Upper lobe of left lung (tissue), 6 donors: ENCODE results near the gene MAML2. TPM values are rescaled to one million over a fixed set of nuclear protein-coding genes. Genes with fewer than 3 reads are reported as not detected.
"Not testable (repeated sequence)": the region's sequence is repeated elsewhere in the genome, so short reads cannot be mapped to it uniquely, and the experiment has no call there.

Source experiments
- ATAC-seq, 2 donors: fragments of 200-7000 bp; cut with Tn5 transposase; one replicate each; pipeline ENCODE4 v1.9.1; 2022; ENCODE audit warnings: mild to moderate bottlenecking in 2 of 2, moderate library complexity in 2 of 2; ENCODE audit not compliant: low FRiP score in 2 of 2
- DNase-seq, 2 donors: peaks; one replicate each; pipeline ENCODE4 v3.0.0-alpha.2; 2019 to 2020
- H3K27ac ChIP-seq, 4 donors: fragments of 200-600 bp; sonication (generic); one replicate each; pipeline ENCODE4 v1.5.1; 2016 to 2019
- H3K27me3 ChIP-seq, 4 donors: fragments of 200-600 bp; sonication (generic); one replicate each; pipeline ENCODE4 v1.5.1; 2017 to 2019
- H3K36me3 ChIP-seq, 4 donors: fragments of 200-600 bp; sonication (generic); one replicate each; pipeline ENCODE4 v1.5.1; 2016 to 2019
- H3K4me1 ChIP-seq, 4 donors: fragments of 200-600 bp; sonication (generic); one replicate each; pipeline ENCODE4 v1.5.1; 2018 to 2019
- H3K4me3 ChIP-seq, 4 donors: fragments of 200-600 bp; sonication (generic); one replicate each; pipeline ENCODE4 v1.5.1; 2017 to 2019; ENCODE audit warnings: mild to moderate bottlenecking in 2 of 4, moderate library complexity in 1 of 4
- H3K9me3 ChIP-seq, 4 donors: fragments of 200-600 bp; sonication (generic); one replicate each; pipeline ENCODE4 v1.5.1; 2018 to 2019
- CTCF ChIP-seq, 6 experiments: fragments of 450-650 bp in 4 of 6; fragments of 200-600 bp in 2 of 6; sonication (generic) in 2 of 6; IDR thresholded peaks; one replicate each; pipeline ENCODE4 v1.5.1; 2016 to 2019; ENCODE audit warnings: antibody characterized with exemption in 6 of 6
- EP300 ChIP-seq, 4 donors: sonication (generic); formaldehyde crosslinking; IDR thresholded peaks; one replicate each; pipeline ENCODE4 v1.5.1; 2017; ENCODE audit warnings: antibody characterized with exemption in 4 of 4, control low read depth in 2 of 4
- POLR2A ChIP-seq, 4 donors: fragments of 450-650 bp; IDR thresholded peaks; one replicate each; pipeline ENCODE4 v1.5.1; 2016 to 2017; ENCODE audit warnings: antibody characterized with exemption in 4 of 4, mild to moderate bottlenecking in 2 of 4
- POLR2AphosphoS5 ChIP-seq, 2 donors: sonication (generic); formaldehyde crosslinking; IDR thresholded peaks; one replicate each; pipeline ENCODE4 v1.5.1; 2017; ENCODE audit warnings: antibody characterized with exemption in 2 of 2
- whole genome bisulfite sequencing, 2 donors: methylation state at CpG; one replicate each; pipeline ENCODE4 v1.1.5; 2017 to 2018; 5-methylcytosine and 5-hydroxymethylcytosine counted together
- total RNA-seq, 6 donors: library from RNA; depleted of rRNA in 4 of 6; stranded (reverse); fragments of >200 nt in 4 of 6; gene quantifications; one replicate each; pipeline versions ENCODE4 v1.1.0 to v1.2.1, GENCODE V29; 2016 to 2021
- donor health status: DM: no; HTN: no; CAD: no; lungs with moderate emphysema.
- donor health status: DM: no; HTN: yes; CAD: no; lungs with severe emphysema.

The MAML2 gene
- total RNA-seq, 6 donors from 2014 or later = 19.5 to 36.6 (median 26.3) TPM

GRCh38 chr11:96287822-96288439 is 55.1 kb downstream of the MAML2 start:
- 85 to 86% methylated on average over 6 of the region's 6 CpGs for WGBS, 2 donors
- Histone ChIP-seq H3K4me3 (no peak overlapping the region), H3K36me3 (no peaks in the 10 kb centered on the region), H3K9me3 (peaks cover 0 to 2% (median 0%) of the 10 kb centered on the region in 4 donors), H3K4me1 (peaks cover 0 to 7% (median 5%) of the 10 kb centered on the region in 4 donors), H3K27ac (no peak overlapping the region), H3K27me3 (no peaks in the 10 kb centered on the region)
- TF ChIP-seq POLR2A (IDR thresholded peaks at IDR 0.05) = no peak
- TF ChIP-seq CTCF (IDR thresholded peaks at IDR 0.05) = no peak
- TF ChIP-seq POLR2AphosphoS5 (IDR thresholded peaks at IDR 0.05) = no peak
- TF ChIP-seq EP300 (IDR thresholded peaks at IDR 0.05) = no peak
- ATAC-seq (no peak), DNase-seq (no peak)

GRCh38 chr11:96285985-96286384 is 57.0 kb downstream of the MAML2 start:
- H3K36me3 ChIP-seq, H3K4me1 ChIP-seq, DNase-seq, H3K9me3 ChIP-seq, H3K4me3 ChIP-seq, H3K27ac ChIP-seq, H3K27me3 ChIP-seq, ATAC-seq: not testable (repeated sequence)
- WGBS, 2 donors = 98% methylated on average over 6 of the region's 6 CpGs

- 78 to 79% methylated on average over 3 of the region's 3 CpGs for WGBS, 2 donors
- peaks cover 0 to 2% (median 0%) of the 10 kb centered on the region in 4 donors for H3K9me3 ChIP-seq
- no peaks in the 10 kb centered on the region for H3K36me3 ChIP-seq
- H3K27ac ChIP-seq = no peak overlapping the region
- no peak overlapping the region for H3K4me3 ChIP-seq
- ATAC-seq = no peak
- no peak for TF ChIP-seq POLR2A (IDR thresholded peaks at IDR 0.05)
- no peak for TF ChIP-seq CTCF (IDR thresholded peaks at IDR 0.05)
- TF ChIP-seq EP300 (IDR thresholded peaks at IDR 0.05) = no peak
- TF ChIP-seq POLR2AphosphoS5 (IDR thresholded peaks at IDR 0.05) = no peak
- peaks cover 0 to 6% (median 3%) of the 10 kb centered on the region in 4 donors for H3K4me1 ChIP-seq
- DNase-seq = no peak
- no peaks in the 10 kb centered on the region for H3K27me3 ChIP-seq
These were observed 58.1 kb downstream of the MAML2 start for GRCh38 chr11:96284917-96285316.

- TF ChIP-seq EP300 (IDR thresholded peaks at IDR 0.05) (no peak), CTCF (IDR thresholded peaks at IDR 0.05) (no peak), POLR2AphosphoS5 (IDR thresholded peaks at IDR 0.05) (no peak), POLR2A (IDR thresholded peaks at IDR 0.05) (no peak)
- Histone ChIP-seq H3K27ac (no peak overlapping the region), H3K4me3 (no peak overlapping the region), H3K27me3 (no peaks in the 10 kb centered on the region), H3K4me1 (peaks cover 3 to 11% (median 8%) of the 10 kb centered on the region in 4 donors), H3K9me3 (peaks cover 0 to 2% (median 0%) of the 10 kb centered on the region in 4 donors), H3K36me3 (no peaks in the 10 kb centered on the region)
- DNase-seq = no peak
- WGBS, 2 donors = 90 to 100% methylated on average over 1 of the region's 1 CpG
- ATAC-seq = no peak
These were observed 58.6 kb downstream of the MAML2 start for GRCh38 chr11:96284401-96284800.

- TF ChIP-seq EP300 (IDR thresholded peaks at IDR 0.05) (no peak), CTCF (IDR thresholded peaks at IDR 0.05) (no peak), POLR2A (IDR thresholded peaks at IDR 0.05) (no peak), POLR2AphosphoS5 (IDR thresholded peaks at IDR 0.05) (no peak)
These were observed 60.3 kb downstream of the MAML2 start for GRCh38 chr11:96282625-96283220.

More at GRCh38 chr11:96282625-96283220, 60.3 kb downstream of the MAML2 start:
- H3K4me1 ChIP-seq = peaks cover 9 to 16% (median 13%) of the 10 kb centered on the region in 4 donors
- no peak for DNase-seq
- H3K27me3 ChIP-seq = no peaks in the 10 kb centered on the region
- no peak for ATAC-seq
- H3K27ac ChIP-seq = no peak overlapping the region
- H3K4me3 ChIP-seq = no peak overlapping the region
- 61 to 62% methylated on average over 2 of the region's 2 CpGs for WGBS, 2 donors
- H3K9me3 ChIP-seq = peaks cover 0 to 2% (median 0%) of the 10 kb centered on the region in 4 donors
- H3K36me3 ChIP-seq = no peaks in the 10 kb centered on the region
